CD4-positive, alpha-beta T cell treated with Interleukin-6 for 4 hours (primary cell): ENCODE measurements around the gene HOXA4.

Experiments
- DNase-seq: peaks from one replicate; pipeline ENCODE4 v3.0.0-alpha.2; 2020; ENCODE audit warnings: mixed read lengths

HOXA4 gene

DNA sequence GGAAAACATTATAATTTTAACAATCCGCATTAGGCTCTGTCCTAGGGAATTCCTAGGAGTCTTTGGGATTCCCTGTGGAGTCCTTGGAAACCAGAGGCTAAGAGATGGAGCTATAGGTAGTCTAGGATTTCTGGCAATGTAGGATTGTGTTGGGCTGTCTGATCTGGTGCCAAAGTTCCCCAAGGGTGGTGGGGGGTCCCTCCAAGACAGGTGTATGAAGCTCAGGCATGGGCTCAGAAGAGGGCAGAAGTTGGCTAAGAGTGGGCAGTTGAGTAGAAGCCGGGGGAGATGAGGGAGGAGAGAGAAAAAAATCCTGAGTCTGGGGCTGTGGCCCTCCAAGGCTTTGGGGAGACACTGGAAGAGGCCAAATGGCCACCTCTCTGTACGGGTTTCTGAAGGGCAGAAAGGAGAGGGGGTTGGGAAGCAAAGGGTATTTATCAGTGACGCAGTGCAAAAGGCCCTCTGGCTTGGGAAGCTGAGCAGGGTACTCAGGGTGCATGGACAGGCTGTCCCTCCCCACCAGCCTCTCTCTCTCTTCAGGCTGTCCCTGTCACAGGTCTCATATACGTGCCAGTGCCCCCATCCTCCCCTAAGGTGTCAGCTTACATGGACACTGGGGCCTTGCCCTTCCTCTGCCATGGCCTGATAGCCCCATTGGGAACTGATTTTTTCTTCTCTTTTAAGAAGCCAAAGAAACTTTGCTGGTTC, 16.1 kb upstream of the HOXA4 start:
- DNase-seq, result no peak

DNA sequence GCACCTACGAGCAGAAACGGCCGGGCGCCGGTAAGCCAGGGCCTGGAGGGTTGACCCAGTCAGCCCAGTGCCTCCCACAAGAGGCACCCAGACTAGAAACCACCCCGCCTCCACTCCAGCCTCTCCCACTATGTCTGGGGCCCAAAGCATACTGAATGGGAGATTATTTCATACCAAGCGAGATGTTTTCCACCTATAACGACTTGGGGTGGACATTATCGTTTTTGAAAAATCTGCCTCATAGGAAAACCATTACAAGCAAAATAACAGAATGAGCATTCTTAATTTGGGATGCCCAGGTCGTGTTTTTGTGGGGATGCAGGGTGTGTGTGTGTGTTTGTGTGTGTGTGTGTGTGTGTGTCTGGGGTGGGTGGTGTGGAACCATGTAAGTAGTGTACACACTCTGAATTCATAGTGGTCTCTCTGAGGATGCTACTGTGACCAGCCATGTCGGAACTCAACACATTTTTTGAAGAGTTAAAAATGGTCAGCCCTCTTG, 15.4 kb upstream of the HOXA4 start:
- no peak for DNase-seq

DNA sequence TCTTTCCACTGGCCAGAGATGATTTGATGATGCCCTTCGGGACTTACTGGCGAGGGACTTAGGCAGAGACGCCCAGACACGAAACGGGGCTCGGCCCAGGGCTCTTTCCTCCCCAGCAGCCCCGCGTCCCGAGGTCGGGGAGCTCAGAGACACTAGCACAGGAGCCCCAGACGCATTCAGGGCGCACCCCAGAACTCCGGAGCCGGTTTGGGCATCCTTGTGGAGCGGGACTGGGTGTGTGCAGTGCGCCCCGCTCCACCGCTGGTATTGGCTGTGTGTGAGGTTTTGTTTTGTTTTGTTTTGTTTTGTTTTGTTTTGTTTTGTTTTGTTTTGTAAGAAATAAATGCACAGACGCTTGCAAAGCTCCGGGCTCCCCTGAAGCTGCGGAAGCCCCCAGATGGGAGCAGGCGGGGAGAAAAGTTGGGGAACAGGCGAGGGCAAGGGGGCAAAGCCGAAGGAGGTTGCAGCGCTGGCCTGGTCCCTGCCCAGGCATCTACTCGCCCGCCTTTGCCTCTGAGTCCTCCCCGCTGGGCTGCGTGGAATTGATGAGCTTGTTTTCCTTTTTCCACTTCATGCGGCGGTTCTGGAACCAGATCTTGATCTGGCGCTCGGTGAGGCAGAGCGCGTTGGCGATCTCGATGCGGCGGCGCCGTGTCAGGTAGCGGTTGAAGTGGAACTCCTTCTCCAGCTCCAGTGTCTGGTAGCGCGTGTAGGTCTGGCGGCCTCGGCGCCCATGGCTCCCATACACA, 14.8 kb upstream of the HOXA4 start:
- no peak for DNase-seq

DNA sequence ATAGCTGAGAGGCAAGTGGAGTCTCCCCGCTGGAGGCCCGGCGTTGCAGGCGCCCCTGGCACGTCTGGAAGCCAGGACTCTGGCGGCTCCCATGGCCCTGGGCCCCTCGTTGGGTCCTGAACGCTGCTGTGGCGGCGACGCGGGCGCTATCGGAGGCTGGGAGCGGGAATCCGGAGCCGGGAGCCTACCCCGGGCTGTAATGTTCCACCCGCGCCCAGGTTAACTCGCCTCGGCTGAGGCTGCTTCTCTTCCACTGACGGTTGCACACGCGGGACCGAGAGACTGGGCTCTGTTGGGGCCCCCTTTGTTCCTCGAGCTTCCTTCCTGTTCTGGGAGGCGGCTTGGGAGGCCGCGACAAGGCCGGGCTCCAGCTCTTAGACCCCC, 14.2 kb upstream of the HOXA4 start:
- no peak for DNase-seq

DNA sequence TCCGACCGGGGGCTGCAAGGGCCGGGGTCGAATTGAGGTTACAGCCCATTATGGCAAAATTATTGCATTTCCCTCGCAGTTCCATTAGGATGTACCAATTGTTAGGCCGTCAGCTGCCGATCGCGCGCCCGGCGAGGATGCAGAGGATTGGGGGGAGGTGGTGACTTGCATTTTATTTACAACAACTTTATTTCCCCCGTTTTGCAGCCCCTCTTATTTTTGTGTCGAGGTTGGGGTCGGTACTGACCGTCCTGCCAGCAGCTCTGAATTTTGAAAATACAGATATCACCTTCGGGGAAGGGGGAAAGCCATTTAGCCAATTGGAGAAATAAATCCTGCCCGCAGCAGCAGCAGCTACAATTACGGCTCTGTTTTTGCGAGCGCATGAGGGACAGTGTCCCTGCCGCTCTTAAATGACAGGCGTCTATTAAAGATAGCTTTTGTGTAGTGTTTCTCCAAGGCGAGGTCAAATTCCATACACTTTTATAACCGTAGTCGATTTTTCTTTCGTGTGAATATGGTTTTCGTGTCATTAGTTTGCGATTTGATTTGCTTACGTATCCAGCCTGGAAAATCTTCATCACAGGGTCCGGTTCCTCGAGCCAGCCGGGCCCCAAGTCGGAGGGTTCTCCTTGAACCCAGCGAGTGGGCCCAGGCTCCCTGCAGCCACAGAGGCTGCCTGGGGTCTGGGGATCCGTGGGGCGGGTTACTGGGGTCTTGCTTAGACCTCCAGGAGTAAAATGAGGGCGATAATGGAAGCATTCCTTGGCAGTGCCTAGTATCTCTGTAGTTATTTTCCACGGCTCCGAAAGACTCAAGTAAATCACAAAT, 13.6 kb upstream of the HOXA4 start:
- DNase-seq, result no peak

DNA sequence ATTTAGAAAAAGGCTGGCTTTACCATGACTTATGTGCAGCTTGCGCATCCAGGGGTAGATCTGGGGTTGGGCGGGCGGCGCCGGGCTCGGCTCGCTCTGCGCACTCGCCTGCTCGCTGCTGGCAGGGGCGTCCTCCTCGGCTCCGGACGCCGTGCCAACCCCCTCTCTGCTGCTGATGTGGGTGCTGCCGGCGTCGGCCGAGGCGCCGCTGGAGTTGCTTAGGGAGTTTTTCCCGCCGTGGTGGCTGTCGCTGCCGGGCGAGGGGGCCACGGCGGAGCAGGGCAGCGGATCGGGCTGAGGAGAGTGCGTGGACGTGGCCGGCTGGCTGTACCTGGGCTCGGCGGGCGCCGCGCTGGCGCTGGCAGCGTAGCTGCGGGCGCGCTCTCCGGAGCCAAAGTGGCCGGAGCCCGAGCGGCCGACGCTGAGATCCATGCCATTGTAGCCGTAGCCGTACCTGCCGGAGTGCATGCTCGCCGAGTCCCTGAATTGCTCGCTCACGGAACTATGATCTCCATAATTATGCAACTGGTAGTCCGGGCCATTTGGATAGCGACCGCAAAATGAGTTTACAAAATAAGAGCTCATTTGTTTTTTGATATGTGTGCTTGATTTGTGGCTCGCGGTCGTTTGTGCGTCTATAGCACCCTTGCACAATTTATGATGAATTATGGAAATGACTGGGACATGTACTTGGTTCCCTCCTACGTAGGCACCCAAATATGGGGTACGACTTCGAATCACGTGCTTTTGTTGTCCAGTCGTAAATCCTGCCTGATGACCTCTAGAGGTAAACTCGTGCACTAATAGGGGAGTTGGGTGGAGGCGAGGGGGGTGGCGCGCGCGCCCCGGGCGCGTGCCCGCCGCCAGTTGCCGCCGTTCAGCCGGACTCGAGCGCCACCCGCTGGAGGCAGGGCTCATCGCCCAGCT, 12.7 kb upstream of the HOXA4 start, which contains the start of gene HOXA5:
Gene HOXA5 (minus strand): TSS at position 659 of the 927 bp plus-strand sequence. CDS start 74 bp downstream, at position 585.
- DNase-seq, result no peak

DNA sequence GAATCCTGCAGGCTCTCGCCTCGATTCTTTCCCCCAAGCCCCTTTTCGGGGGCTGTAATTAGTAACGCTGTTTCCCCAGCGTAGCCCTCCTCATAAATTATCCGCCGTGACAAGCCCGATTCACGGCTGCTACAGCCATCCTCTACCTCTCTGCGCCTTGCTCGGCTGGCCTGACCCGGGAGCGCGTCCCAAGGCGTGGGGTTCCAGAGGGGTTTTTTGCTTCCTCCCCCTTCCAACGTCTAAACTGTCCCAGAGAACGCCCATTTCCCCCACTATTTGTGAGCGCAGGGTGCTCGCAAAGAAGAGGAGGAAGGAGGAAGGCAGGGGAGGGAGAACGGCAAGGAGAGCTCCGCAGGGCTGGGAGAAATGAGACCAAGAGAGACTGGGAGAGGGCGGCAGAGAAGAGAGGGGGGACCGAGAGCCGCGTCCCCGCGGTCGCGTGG, 12.0 kb upstream of the HOXA4 start:
- DNase-seq, result no peak

DNA sequence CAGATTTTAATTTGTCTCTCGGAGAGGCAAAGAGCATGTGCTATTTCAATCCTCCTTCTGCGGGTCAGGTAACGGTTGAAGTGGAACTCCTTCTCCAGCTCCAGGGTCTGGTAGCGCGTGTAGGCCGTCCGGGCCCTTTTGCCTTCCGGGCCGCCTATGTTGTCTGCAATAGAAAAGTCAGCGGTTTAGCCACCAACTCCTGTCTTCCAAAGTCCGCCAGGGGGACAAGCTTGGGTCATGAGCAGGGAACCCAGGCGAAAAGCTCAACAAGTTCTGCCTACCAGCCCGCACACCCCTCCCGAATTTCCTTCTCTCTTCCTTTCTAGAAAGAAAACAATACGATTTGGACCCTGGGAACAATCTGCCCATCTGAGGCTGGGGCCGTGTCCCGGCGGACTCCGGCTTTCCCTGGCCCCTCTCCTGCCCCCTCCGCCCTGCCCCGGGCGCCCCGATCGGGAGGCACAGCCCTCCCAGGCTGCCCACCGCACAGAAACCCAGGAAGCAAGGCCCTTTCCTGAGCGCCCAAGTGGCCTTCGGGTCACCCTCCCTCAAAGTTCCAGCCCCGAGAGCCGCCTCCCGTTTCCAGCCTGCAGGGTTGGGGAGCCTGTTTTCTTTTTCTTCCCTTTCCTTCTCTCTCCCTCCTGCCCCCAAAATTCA, 11.5 kb upstream of the HOXA4 start:
- no peak for DNase-seq

DNA sequence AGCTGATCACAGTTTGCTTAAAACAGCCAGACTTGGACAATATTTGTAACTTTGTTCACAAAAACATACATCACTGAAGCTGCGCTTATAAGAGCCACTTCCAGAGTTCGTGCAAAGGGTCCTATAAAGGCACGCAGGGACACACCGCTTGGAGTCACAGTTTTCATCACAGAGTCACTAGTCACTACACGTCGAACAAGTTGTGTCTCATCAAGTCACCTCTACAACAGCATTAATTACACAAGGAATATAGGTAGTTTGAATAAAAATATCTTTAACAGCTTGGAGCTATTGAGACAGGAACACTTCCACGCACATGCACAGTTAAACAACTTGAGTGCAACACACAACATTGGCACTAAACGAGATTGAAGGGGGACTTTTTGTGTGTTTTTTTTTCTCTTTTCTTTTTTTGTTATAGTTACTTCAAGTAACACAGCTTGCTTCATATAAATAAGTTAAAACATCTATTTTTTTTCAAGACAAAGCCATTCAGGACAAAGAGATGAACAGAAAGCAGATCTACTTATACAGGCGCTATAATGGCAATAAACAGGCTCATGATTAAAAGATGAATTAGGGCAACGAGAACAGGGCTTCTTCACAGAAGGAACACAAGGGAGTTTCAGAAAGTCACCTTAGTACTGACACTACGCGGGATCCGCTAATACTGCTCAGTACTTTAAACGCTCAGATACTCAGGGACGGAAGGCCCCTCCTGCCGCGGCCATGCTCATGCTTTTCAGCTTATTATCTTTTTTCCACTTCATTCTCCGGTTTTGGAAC, 10.8 kb upstream of the HOXA4 start:
- no peak for DNase-seq

DNA sequence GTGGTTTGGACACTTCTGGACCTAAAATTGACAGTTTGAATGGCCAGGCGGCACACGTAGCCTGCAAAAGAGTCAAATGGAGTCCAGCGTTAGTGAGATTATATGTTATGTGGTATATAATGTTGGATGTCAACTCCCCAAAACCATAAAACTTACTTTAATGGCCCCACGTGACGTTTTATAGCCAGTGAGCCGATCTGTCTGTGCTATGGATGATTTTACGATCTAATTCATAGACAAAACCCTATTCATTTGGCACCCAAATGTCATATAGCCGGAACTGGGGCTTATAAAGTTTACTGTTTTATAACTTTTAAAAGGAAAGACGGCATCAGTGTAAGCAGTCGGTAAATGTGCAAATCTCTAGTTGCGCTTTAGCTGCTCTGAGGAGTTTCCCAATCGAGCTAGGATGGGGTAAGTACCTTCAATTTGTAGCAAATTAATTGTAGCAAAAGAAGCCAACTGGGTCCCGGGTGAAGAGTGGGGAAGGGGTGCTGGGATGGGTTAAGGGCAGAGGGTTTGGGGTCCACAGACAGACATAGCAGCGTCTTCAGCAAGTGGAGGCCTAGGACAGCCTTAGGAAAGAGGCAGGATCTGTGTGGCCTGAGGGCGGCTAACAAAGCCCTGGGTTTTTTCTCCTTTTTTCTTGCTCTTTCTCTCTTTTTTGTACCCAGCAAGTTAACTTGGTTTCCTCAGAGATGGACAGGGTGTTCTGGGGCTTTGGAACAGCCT, 9.7 kb upstream of the HOXA4 start:
- DNase-seq, result no peak

DNA sequence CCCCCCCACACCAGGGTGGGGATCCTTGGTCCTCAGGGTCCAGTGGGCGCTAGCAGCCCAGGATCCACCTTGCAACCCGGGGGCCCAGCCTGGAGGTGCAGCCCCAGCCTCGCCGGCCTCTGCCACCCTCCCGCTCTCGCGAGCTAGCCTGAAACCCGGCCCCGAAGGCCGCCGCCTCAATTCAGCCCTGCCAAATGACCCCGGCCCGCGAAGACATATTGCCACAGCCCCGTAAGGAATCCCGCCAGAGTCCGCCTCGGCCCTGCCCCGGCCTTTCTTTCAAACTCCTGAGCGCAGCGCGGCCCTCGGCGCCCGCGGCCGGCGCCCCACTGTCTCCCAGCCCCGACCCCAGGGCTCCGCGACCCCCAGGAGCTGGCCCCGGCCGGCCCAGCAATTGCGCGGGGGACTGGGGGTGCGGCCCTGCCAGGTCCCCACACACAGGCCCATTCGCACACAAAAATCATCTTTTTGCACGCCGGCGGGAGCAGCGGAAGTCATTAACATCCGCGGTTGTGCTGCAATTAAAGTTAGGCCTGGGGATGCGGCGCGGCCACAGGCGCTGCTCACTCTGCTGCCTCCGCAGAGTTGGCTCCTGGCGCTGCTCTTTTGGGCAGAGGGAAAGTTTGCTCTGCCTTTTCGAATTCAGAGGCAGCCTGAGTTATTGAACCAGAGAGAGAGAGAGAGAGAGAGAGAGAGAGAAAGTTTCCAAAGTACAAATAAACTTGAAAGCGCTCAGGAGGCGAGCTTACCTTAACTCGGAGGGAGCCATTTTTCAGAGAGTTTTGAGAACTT, 9.0 kb upstream of the HOXA4 start:
- no peak for DNase-seq

DNA sequence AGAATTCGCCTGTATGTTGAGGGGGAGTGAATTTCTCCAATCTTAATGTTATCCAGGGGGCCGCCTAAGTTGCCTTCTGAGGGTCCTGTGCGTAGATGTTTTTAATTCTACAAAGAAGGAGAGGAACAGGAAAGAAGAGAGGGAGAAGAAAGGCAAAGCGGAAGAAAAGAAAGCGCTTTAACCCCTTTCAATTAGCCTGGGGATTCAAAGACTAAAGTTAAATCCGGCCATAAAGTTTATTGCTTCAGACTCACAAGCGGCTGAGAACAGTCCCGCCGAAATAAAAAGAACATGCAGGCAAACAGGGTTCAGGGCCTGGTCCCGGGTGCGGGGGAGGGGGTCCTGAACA, 8.4 kb upstream of the HOXA4 start:
- no peak for DNase-seq

DNA sequence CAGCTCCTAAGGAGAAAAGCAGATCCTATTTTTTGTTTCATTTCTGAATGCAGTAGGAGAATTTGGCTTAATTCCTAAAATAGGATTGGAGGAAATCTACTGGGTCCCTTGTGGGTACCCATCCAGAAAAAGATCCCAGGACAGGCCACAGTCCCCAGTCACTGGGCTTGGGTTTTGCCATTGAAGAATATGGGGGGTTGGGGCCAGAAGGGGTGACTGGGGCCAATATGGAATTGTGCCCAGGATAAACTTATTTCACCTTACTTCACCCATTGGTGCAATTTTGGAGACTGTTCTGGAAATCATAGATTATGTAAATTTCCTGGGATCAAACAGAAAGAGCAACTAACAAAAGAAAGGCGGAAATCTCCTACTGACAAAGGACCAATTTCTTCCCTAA, 7.9 kb upstream of the HOXA4 start:
- no peak for DNase-seq

DNA sequence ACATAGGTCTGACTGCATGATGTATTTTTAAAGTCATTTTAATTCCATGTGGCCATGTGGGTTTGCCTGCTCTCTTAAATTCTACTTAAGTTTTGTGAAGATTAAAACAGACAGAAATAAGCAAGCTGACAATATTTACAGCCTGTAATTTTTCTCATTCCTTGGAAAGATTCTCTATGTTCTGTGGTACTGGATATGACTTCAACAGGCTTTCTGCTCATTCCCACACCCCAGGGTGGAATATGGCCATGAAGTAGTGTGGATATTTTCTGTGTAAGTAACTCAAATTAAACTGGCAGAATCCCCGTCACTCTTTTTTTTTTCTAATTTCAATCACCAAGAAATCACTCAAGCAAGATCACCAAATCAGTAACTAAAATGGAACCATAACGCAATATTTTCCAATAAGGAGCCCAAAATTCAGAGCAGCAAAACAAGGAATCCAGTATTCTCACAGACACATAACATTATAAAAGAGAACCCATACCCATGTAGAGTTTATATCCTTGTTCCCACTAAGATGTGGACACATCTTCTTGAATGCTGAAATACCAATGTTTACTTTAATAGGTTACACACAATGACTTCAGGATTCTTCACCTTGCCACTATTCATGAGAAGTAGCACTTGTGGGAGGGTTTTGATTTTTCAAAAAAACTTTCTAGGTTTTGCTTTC, 7.2 kb upstream of the HOXA4 start:
- DNase-seq, result no peak

DNA sequence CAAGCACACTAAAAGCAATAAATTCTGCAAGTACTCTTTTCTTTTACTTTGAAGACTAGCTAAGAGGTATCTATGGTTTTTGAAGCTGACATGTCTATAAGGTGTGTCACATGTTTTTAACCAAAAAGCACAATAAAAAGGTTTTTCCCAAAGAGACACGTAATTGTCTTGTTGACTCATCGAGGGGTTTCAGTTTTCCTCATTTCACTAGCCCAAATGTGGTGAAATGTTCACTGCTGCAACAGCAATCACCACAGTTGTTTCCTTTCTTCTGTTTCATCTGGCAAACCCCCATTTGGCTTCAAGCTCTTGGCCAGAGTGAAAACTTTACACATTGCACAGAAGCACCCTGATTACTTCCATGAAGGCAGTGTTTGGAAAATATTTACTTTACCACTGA, 3.8 kb upstream of the HOXA4 start:
- no peak for DNase-seq

DNA sequence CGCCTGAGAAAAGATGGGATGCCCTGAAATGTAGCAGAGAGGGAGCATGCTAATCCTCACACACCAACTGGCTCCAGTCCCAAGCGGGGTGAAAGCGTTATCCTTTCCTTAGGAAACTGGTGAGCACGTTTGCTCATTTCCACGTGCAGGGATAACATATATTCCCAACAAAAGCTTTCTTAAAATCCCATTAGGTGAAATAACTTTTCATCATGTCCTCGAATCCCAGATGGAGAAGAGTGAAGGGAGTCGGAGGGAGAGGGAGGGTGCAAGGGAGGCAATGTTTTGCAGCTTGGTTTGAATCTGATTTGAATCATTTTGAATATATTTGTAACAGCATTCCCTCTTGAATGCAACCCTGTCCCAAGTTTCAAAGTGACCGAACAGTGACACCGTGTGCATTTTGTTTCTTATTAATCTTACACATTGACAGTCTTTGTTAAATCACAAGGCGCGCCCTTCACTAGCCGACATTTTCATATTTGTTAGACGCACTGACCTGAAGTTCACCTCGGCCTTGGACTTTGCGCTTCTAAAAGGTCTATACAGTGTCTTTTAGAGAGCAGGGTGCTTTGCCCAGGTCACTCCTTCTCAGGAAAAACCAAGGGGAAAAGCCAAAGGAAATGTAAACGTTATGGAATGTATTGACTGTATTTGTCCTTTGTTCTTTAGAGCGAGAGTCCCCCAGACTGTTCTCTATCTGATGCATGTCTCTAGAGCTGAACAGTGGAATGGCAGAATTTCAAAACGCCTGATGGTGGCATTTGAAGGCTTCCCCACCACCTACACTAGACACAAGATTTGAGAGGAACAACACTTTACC, 3.1 kb upstream of the HOXA4 start:
- no peak for DNase-seq

DNA sequence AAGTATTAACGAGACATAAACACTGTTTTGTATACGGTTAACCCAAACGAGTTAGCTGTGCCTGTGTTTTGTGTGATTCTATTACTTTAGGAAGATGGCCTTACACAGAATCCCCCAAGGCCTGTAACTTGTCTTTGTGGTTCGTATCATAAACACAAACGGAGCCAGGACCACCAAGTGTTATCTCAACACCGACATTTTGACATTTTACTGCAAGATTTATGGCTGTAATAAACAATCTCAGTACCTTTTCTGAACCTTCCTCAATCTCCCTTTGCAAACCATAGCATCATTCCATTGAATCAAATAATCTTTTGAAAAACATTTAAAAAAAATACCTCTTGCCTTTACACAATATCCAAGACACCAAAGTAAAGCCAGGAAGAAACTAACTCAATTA, 2.4 kb upstream of the HOXA4 start:
- no peak for DNase-seq

DNA sequence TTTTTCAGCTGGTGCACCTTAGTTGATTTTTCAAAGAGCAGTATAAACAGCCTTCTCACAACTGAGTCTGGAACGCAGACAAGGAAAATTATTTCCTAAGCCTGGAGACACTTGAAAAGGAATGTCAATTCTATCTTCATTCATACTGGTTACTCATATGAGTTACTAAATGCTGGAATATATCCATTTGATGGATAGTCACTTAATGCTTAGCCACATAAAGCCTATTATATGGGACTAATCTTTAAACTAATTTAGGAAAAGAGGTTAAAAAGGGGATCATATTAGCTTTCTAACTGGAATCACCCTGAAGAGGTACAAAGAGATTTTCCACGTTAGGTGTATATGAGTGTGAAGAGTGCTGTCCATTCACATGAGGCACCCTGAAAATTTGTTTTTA, 1.7 kb upstream of the HOXA4 start:
- DNase-seq, result no peak
